HFFc6 (cell line): ENCODE results near the gene FHOD3. TPM values are rescaled to one million over a fixed set of nuclear protein-coding genes. Genes with fewer than 3 reads are reported as not detected.

Experiments
- DNase-seq: peaks from one replicate; pipeline ENCODE4 v3.0.0-alpha.2; 2018
- H3K27ac Mint-ChIP-seq: 2 replicates; pipeline ENCODE4 v1.8.0; 2020; ENCODE audit warnings: mild to moderate bottlenecking, mixed read lengths
- H3K27me3 Mint-ChIP-seq: 2 replicates; pipeline ENCODE4 v1.8.0; 2021; ENCODE audit warnings: mild to moderate bottlenecking, moderate library complexity, mixed read lengths; ENCODE audit not compliant: insufficient read depth
- H3K36me3 Mint-ChIP-seq: 2 replicates; pipeline ENCODE4 v1.8.0; 2021; ENCODE audit warnings: low read depth, mixed read lengths
- H3K4me1 Mint-ChIP-seq: 2 replicates; pipeline ENCODE4 v1.8.0; 2020; ENCODE audit warnings: low read depth, mixed read lengths
- H3K4me3 Mint-ChIP-seq: 2 replicates; pipeline ENCODE4 v1.8.0; 2020; ENCODE audit warnings: mild to moderate bottlenecking, moderate library complexity, mixed read lengths
- H3K9me3 Mint-ChIP-seq: 2 replicates; pipeline ENCODE4 v1.8.0; 2020; ENCODE audit warnings: mild to moderate bottlenecking, mixed read lengths
- CTCF ChIP-seq: fragments of 200-600 bp; sonication (generic); IDR thresholded peaks from 2 replicates; pipeline ENCODE4 v1.5.0; 2021; ENCODE audit warnings: antibody characterized with exemption, mild to moderate bottlenecking
- total RNA-seq, 6 experiments: library from RNA; stranded (reverse); fragmentation: NEBNext Ultra II Directional; extraction: Animal tissue kit (Norgen Biotek cat#: 25700); gene quantifications; 2 replicates in 1 of 6; 3 replicates in 5 of 6; pipeline ENCODE4 v1.2.3, GENCODE V29; 2021

FHOD3 gene
- total RNA-seq, 6 experiments from 2014 or later = 32.8 to 67.6 (median 61.4) TPM

DNA sequence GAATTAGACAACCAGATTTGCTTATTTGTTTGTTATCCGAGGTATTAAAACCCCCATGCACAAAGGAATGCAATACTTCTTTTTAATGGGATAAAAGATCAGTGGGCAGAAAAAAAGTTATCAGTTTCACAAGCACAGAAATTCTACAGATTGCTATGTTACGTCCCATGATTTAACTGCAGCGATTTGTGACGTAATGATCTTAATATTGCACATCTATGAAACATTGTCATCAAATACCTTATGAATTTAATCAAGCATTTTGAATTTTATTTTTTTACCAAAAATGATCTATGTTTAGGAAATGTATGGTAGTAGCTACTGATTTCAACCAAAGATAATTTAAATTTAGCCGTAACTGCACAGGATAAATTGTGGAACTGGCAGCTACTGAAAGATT, 138.9 kb downstream of the FHOD3 start:
- Mint-ChIP-seq H3K4me1 (peaks cover 63% of the 10 kb centered on the region), H3K27me3 (no peaks in the 10 kb centered on the region; the same call in 1 of the 2 replicates), H3K36me3 (no peaks in the 10 kb centered on the region; the same call in 1 of the 2 replicates), H3K27ac (no peak overlapping the region), H3K9me3 (no peaks in the 10 kb centered on the region), H3K4me3 (no peak overlapping the region)
- TF ChIP-seq CTCF = no peak
- no peak for DNase-seq

DNA sequence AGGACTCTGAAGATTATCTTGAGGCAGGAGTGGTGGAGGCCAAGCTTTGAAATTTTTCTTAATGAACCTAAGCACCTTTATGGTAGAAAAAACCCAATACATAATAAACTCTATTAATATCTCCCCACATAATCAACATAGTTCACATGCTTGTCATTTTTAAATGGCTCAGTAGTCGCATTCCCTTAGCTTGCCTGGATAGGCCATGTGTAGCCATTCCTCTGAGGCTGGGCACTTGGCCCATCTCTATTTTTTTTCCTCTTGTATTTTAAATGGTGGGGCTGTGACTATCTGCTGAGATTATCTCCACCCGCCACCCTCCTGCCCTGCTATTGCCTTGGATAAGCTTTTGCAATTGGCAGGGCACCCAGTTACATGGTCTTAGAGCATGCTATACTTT, 143.1 kb downstream of the FHOD3 start:
- no peak for TF ChIP-seq CTCF
- DNase-seq = peak; percentile 74
- H3K27ac Mint-ChIP-seq = peak overlapping the region; percentile 84
- no peaks in the 10 kb centered on the region for H3K9me3 Mint-ChIP-seq
- H3K27me3 Mint-ChIP-seq = no peaks in the 10 kb centered on the region; the same call in 1 of the 2 replicates
- peaks cover 18% of the 10 kb centered on the region; the same call in 1 of the 2 replicates for H3K36me3 Mint-ChIP-seq
- peak overlapping the region; percentile 53 for H3K4me3 Mint-ChIP-seq
- H3K4me1 Mint-ChIP-seq = peaks cover 77% of the 10 kb centered on the region

- H3K4me1 Mint-ChIP-seq = peaks cover 84% of the 10 kb centered on the region
- no peaks in the 10 kb centered on the region for H3K9me3 Mint-ChIP-seq
- peaks cover 18% of the 10 kb centered on the region; the same call in 1 of the 2 replicates for H3K36me3 Mint-ChIP-seq
- TF ChIP-seq CTCF = no peak
- H3K27me3 Mint-ChIP-seq = no peaks in the 10 kb centered on the region; the same call in 1 of the 2 replicates
- DNase-seq = peak; percentile 42
- H3K4me3 Mint-ChIP-seq = peak overlapping the region; percentile 53
- H3K27ac Mint-ChIP-seq = peak overlapping the region; percentile 84
Observed at GRCh38 chr18:36441426-36442240, 144.1 kb downstream of the FHOD3 start.

DNA sequence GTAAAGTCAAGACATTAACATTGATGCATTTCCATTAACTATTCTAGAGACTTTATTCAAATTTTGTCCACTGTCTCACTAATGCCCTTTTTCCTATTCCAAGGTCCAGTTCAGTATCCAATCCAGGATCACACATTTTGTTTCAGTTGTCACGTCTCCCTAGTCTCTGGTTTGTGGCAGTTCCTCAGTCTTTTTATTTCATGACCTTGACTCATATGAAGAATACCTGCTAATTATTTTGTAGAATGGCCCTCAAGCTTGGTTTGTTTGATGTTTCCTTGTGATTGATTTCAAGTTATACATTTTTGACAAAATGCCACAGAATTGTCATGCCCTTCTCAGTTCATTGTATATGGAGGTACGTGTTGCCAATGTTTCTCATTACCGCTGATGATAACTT, 145.2 kb downstream of the FHOD3 start:
- Mint-ChIP-seq H3K36me3 (peaks cover 18% of the 10 kb centered on the region; the same call in 1 of the 2 replicates), H3K27ac (peak overlapping the region; percentile 84), H3K4me1 (peaks cover 94% of the 10 kb centered on the region), H3K27me3 (no peaks in the 10 kb centered on the region; the same call in 1 of the 2 replicates), H3K9me3 (no peaks in the 10 kb centered on the region), H3K4me3 (peak overlapping the region; percentile 34)
- no peak for TF ChIP-seq CTCF
- DNase-seq = no peak

DNA sequence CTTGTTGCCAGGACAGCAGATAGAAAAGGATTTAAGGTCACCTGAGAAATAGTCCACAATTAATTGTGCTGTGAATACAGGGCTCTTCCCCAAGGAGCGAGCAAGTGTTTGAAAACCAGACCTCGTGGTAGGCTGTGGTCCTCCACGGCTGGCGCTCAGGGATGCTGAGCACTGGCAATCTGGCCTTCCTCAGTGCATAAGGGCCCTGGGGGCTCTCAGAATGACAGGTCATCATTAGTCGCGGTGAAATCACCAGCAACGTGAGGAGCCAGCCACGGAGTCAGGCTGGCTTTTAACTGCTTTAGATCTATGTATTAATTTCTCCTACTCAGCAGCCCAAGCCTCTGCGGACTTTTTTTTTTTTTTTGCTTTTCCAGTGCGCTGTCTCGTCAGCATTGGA, 148.5 kb downstream of the FHOD3 start:
- H3K9me3 Mint-ChIP-seq = no peaks in the 10 kb centered on the region
- no peak for TF ChIP-seq CTCF
- peaks cover 94% of the 10 kb centered on the region for H3K4me1 Mint-ChIP-seq
- no peak overlapping the region for H3K4me3 Mint-ChIP-seq
- peaks cover 26% of the 10 kb centered on the region for H3K36me3 Mint-ChIP-seq
- H3K27ac Mint-ChIP-seq = no peak overlapping the region
- DNase-seq = no peak
- peaks cover 2% of the 10 kb centered on the region; the same call in 1 of the 2 replicates for H3K27me3 Mint-ChIP-seq
